Prostate gland (tissue), 2 donors: ENCODE results near the gene SH2D7.

Experiments
- POLR2A ChIP-seq: fragments of 450-650 bp; IDR thresholded peaks from one replicate; pipeline ENCODE4 v1.6.1; 2016; ENCODE audit warnings: antibody characterized with exemption, mild to moderate bottlenecking
- POLR2AphosphoS5 ChIP-seq: sonication (generic); formaldehyde crosslinking; IDR thresholded peaks from one replicate; pipeline ENCODE4 v1.6.1; 2017; ENCODE audit warnings: antibody characterized with exemption
- TF ChIP-seq, protein P1 (sequence below), 4 experiments: fragments of 200-600 bp in 2 of 4; fragments of 450-650 bp in 2 of 4; sonication (generic) in 2 of 4; IDR thresholded peaks; 1 replicate in 3 of 4; 2 replicates in 1 of 4; pipeline ENCODE4 v1.5.1; 2016 to 2019; ENCODE audit warnings: antibody characterized with exemption in 4 of 4, mild to moderate bottlenecking in 2 of 4, moderate library complexity in 2 of 4

- no peak for TF ChIP-seq POLR2A
- TF ChIP-seq, protein P1, sequence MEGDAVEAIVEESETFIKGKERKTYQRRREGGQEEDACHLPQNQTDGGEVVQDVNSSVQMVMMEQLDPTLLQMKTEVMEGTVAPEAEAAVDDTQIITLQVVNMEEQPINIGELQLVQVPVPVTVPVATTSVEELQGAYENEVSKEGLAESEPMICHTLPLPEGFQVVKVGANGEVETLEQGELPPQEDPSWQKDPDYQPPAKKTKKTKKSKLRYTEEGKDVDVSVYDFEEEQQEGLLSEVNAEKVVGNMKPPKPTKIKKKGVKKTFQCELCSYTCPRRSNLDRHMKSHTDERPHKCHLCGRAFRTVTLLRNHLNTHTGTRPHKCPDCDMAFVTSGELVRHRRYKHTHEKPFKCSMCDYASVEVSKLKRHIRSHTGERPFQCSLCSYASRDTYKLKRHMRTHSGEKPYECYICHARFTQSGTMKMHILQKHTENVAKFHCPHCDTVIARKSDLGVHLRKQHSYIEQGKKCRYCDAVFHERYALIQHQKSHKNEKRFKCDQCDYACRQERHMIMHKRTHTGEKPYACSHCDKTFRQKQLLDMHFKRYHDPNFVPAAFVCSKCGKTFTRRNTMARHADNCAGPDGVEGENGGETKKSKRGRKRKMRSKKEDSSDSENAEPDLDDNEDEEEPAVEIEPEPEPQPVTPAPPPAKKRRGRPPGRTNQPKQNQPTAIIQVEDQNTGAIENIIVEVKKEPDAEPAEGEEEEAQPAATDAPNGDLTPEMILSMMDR (IDR thresholded peaks at IDR 0.05): no peak
- TF ChIP-seq POLR2AphosphoS5: no peak
These were observed 38.3 kb downstream of the SH2D7 start for GRCh38 chr15:78130466-78131294.
